NOMO-1 treated with dmso at 0.1 percent for 144 hours (cell line): Measurements from ENCODE around the gene CPEB2.

ENCODE experiments used
- DNase-seq: peaks from one replicate; lab custom pipeline; 2025; ENCODE audit not compliant: unreplicated experiment; lab: John Stamatoyannopoulos, UW

The CPEB2 gene

DNA sequence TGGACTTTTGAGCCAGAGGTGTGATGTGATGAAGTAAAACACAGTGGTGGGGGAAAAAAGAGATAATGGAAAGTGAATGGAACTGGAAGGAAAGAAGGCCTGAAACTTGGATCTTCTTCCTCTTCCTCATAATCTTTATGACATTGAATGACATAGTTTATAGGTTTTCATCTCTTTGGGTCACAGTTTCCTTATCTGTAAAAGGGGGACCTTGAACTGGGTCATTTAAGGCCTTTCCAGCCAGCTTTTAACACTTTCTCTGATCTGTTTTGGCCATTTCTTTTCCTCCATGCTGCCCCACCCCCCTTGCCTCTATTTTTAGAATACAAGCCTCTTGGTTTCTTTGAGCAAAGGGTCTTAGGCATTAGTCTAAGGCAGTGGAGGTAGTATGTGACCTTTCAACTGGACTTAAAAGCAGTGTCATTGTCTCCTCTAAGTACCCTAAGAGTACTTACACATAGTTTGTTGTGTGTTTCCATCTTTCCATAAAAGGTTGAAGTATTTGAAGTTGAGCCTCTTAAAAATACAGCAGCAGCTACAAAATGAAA, 7.8 kb downstream of the CPEB2 start:
- no peak for DNase-seq

DNA sequence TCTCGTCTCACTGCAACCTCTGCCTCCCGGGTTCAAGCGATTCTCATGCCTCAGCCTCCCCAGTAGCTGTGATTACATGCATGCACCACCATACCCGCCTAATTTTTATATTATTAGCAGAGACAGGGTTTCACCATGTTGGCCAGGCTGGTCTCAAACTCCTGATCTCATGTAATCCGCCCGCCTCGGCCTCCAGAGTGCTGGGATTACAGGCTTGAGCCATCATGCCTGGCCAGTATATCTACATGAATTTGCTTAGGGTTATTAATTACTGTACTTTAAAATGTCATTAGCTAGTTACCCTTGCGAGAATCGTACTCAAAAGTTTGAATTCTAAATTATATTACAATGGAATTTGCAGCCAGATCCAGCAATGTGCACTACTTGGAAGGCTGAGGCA, 8.9 kb downstream of the CPEB2 start:
- no peak for DNase-seq

DNA sequence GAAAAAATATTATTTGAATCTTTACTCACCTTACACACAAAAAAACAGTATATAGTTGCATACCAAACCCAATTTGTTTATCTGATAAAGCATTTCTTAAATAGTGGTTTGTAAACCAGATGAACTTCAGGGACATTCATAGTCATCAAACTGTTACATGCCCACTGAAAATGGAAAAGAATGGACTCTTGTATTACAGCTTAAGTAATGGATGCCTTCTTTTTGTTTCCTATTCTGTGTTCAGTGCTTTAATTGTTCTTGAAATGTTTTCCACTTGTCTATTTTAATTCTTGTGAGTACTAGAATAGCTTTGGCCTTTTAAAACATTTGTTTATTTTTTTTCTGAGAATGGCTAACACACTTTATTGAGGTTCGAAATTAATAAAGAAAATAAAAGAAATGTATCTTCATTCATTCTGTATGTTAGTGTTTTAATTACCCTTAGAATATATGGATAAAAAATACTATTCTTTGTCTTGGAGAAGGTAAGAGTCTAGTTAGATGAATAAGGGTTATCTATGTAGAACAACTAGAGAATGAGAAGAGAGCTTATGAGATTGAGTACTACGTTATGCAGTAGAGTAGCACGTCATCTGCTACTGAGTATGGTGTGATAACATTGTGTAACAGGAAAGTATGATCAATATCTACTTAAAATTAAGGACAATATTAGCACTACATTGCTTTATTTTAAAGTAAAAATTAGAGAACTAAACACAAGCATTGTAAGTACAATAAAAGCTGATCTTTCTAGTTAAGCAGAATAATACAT, 9.9 kb downstream of the CPEB2 start:
- DNase-seq: no peak

DNA sequence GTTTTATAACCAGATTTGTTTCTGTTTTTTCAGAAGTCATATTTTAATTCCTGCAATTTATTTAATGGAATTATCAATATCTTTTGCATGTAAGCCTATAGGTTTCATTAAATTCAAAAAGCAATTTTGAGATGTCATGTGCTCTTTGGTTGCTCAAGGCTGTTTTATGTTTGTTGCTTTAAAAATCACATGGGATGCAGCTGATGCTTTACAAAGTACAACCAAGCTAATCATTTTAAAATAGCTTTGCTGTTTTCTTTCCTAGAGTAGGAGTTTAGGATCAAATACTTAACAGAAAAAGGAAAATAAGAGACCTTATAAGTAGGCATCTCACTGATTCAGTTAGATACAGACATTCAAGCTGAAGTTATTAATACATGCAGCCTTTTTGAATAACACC, 11.3 kb downstream of the CPEB2 start:
- DNase-seq: no peak

DNA sequence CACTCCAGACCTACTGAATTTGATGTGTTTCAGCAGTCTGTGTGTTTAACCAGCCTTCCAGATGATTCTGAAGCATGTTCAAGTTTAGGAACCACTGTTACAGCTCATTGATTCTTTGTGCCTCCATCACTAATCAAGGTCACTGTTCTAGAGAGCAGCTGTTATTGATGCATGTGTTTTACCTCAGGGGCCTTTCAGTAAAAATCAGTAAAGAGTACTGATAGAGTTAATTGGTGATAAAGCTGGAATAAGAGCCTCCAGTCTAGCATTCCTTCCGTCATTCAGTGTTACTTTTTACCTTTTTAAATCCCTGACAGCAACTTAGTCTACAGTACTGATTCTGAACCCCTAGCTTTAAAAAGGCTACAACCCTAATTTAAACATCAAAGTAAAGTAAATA, 12.9 kb downstream of the CPEB2 start:
- DNase-seq: no peak

DNA sequence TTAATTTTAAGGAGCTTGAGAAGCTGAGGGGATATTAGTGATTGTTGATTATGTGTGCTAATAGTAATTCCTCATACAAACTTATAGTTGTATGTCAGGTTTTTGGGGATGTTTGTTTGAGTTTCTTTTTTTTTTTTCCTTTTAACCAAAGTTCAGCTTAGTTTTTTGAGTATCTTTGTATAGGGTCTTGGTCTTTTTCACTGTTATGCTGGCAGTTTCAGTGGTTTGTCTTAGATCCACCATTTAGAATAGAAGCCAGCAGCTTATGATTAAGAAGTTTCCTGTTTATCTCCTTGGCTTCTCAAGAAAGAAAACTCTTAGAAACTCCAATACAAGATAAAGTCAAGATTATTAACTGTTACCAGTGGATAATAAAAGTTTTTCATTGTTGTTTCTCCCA, 16.1 kb downstream of the CPEB2 start:
- DNase-seq: no peak

DNA sequence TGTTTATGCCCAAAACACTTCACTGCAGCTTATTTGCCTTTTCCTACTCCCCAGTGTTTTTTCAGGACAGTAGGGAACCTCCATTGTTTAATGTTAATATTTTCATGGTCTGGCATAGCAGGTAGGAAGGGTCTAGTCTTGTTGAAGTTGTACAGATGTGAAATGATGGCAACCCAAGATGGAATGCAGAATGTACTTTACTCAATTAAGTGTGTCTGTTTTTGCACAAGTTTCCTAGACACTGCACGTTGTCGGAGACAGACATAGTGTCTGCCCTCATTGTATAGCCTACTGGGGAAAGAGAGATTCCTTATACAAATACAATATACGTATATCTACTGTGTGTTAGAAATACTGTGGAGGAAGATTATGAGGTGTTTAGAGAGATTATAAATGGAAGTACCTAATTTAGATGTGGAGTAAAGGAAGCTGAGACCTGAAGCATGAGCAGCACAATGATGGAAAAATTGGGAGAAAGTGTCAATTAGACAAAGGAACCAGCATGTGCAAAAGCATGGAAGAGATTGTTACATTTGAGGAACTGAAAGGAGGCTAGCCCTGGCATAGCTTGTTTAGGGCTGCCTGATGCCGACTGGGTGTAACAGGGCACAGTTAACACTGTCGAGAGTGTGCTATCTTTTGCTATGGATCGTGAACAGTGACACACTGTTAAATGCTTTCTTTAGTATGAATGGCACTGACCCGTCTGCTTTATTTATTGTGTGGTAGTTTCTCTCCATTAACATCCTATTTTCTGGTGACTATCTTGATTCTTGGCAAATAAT, 18.4 kb downstream of the CPEB2 start:
- no peak for DNase-seq

DNA sequence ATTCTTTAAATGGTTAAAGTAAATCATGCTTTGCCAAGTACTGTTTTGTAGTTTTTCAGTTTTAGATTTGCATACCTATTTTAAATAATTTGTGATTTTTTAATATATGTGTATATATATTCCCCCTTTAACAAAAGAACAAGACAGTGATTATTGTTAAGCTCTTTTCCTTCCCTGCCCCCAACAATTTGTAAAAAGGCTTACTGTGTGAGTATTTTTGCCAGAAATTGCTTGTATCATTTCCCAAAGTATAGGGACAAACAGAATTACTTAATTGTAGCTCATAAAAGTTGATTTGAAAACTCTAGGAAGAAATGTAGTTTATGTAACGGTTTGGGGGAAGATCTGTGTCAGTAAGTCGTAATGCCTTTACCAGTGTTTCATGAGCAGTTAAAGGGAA, 19.0 kb downstream of the CPEB2 start:
- DNase-seq: no peak

DNA sequence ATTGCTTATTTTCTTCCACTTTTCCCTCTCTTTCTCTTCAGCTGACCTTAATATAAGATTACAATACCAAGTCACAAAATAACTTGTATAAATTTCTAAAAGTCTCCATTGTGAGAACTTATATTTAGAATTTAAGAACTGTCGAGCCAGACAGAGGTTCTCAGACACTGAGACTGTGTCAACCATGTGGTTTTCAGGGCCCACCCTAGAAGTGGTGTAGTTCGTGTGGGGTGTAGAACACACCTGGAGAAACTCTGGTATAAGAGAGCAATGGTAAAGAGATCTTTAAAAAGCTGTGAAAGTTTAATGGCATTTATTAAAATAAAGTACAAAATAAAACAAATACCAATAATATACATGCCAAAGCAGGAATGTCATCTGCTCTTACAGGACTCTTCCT, 19.7 kb downstream of the CPEB2 start:
- no peak for DNase-seq

DNA sequence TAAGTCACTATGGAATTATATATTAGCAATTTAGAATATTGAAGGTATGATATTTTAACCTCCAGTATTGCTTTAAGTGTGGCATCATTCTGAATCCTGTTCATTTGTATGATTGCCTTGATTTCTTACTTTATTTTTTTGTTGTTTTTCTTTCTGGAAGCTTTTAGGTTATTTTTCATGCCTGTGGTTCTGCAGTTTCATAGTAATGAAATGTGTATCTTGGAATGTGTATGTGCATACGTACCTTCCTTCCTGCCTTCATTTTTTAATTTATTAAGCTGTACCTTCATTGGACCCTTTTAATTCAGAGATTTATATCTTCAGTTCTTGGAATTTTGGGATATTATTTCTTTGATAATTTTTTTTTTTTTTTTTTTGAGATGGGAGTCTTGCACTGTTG, 22.1 kb downstream of the CPEB2 start:
- no peak for DNase-seq

DNA sequence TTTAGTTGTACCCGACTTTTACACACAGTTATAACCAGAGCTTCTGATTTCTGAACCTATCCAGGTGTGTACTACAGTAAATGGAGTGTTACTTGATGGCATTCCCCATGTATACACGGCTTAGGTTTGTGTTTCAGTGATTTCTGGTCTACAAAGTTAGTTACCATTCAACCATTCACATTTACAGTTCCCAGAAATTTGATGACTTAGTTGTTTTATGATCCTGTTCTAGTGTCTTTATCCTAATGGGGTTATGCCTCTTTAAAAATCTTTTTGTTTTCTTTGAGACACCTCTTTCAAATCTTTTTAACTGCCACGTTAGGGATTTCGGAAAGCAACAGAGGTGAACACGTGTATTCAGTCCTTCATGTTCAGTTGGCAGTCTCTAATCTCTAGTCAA, 23.4 kb downstream of the CPEB2 start:
- DNase-seq: no peak

DNA sequence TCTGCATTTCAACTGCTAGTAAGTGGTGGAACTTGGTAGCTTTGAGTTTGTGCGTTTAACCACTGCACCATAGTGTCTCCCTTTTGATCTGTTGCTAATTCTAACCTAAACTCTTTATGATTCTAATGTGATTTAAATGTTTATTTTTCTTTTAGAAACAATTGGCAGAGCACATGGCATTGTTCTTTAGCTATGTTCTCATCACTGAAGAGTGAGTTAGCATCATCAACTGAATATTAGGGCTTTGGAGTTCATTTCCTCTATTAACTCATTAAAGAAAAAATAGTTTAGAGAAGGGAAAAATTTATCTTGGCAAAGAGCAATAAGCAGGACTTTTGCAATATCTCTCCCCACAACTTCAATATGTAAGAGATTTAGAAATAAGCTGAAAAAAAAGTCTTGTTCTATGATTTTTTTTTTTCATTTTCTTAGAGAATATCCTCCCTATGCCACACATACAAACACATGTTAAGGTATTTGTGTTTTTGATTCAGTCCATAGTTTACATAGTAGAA, 25.7 kb downstream of the CPEB2 start:
- no peak for DNase-seq

DNA sequence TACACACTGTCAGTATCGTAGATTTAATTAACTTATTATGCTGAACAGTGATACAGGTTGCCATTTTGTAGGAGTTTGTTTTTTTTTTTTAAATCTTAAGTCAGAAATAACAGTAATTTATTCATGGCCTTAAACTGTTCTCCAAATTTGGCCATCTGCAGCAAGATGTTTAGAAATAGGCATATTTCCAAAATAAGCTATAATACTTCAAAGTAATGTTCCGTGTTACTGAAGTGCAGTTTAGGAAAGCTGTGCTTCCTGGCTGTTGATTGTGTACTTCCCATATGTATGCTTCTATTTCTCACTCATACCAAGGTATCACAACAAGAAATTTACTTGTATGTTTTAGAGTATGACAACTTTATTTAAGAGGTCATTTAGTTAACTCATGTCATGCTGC, 28.9 kb downstream of the CPEB2 start:
- DNase-seq: no peak

DNA sequence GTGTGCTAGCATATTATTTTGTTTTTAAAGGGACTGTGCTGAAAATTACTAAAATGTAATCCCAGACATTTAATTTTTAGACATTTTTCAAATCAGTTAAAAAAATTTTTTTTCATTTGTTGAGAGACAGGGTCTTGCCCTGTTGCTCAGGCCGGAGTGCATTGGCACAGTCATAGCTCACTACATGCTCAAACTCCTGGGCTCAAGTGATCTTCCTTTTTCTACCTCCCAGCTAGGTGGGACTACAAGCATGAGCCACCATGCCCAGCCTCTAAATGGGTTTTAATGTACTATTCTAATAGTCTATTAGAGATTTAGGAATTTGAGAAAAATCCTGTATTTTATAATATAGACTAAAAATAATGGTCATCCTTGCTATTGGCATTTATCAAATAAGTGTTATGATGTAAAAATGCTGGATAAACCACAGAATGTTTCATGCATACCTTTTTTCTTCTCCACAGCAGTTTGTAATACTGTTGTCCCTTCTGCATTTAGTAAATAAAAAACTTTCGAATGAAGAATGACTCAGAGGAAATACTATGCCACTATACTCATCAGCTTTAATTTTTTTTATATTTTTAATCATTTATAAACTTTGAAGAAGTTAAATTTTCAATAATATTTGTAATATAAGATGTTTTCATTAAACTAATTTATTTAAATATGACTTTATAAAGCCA, 29.9 kb downstream of the CPEB2 start:
- DNase-seq: no peak

DNA sequence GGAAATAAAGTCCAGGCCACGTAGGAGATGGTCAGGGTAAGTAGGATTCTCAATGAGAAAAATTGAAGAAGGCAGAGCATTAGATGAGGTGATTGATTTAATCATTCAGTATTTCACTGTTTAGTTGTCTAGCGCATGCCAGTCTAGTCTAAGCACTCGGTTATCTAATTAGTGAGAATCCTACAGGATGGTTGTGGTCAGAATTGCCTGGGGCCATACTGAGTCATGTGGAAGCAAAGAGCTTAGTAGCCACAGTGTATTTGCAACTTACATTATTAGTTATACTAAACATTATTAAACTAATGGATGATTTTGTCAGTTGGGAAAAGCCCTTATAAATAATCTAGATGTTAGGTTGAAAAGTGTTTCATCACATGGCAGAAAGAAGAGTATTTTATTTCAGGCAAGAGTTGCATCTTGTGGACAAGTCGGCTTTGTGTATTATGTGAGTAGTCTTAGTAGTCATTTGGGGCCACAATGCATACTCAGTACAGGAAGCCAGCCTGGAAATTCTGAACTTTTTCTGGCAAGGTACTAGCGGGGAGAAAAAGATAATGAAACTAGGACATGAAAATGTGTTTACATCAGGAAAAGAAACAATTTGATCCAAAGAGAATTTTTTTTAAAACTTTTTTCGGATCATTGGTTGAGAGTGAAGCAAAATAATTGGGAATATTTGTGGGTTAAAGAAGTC, 31.9 kb downstream of the CPEB2 start:
- DNase-seq: no peak

DNA sequence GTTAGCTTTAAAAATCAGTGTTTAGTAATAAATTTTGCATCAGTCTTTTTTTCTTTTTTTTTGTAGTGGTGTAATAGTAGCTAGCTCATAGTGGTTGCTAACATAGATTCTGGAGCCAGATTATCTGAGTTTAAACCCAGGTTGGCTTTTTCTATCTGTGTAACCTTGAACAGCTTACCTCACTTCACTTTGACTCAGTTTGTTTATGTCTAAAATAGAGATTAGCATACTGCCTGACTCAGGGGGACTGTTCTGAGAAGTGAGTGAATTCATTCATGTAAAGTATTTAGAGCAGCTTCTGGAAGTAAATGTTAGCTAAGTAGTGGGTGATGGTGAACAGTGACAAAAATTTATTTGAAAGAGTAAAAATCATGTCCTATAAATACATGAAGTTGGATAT, 32.9 kb downstream of the CPEB2 start:
- no peak for DNase-seq

DNA sequence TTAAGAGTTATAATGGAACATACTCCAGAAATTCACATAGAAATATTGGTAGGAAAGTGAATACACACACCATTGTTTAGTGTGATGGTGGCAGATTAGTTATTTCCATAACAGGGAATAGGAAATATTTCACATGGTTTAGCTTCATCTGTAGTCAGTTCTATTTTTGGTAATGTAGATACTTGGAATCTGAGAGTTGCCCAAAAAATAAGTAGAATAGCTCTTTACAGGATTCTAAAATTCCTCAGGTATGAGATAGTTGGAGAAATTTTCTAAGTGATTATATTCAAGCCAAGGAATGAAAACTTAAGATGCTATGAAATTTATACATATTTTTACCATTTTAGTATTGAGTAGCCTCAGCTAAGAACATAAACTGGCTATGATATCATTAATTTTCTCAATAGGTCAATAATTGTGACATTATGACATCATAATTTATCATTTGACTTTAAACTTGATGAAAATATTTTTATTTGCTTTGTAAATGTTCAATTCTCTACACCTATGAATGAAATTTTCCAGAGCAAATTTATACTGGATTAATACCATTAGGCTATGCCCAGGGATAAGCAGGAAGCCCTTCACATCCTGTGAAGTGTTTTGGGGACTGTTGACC, 35.8 kb downstream of the CPEB2 start:
- no peak for DNase-seq

DNA sequence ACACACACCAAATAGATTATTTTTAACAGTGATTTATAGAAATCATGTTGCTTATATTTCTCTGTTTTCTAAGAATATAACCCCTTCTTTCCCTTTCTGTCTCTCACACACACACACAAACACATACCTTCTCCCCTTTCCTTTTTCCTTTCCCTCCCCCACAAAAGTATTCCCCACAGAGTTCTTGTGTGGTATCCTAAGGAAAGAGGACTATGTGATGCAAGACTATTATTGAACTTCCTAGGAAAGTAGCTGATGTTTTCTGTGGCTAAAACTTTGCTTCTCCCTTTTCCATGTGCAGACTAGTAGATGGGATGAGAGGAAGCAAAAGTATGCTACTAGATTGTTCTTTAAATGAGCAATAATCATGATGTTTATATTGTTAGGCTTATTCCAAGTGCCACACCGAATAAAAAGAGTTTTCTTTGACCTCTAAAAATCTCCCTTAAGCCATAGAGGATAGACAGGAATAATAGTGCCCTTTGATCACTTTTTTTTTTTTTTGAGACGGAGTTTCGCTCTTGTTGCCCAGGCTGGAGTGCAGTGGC, 38.7 kb downstream of the CPEB2 start:
- no peak for DNase-seq

DNA sequence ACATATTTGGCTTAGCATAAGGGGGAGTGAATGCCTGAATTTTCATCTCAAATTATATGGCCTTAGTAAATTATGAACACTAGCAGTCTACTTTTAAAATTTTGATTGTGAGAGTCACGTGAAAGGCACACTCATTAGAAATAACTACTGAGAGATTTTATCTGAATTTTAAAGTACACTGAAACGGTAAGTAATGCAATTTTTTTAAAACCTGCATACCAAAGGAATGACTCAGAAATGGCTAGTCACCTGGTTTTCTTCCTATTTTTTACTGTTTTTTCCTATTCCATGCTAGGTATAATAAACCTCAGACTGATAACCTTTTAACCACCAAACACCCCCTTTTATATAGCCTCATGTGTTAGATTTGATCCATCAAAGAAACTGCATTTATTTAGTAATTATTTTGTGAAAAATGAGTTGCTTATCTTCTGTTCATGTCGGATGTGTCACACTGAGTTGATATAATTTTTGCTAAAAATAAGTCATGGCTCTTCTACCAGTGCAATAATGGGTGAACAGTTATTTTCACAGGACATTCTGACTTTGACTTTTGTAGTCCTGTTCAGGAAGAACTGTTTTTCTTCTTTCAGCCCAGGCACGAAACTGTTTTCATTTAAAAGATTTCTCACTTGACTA, 40.4 kb downstream of the CPEB2 start:
- DNase-seq: no peak

DNA sequence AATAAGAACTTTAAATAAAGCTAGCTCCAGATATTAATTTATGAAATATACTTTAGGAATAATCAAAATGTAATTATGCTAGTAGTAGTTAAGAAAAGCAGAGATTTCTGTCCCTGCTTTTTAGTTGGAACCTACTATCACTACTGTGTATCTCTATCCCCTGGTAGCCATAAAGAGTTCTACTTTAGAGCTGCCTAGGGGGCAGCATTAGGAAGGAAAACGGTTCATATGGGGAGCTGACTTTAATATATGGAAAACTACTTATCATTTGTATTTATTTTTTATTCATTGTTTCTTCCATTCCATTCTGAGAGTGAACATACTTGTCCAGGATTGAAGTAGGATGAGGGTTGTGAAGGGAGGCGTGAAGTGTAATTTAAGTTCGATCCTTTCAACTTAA, 40.9 kb downstream of the CPEB2 start:
- DNase-seq: no peak
